HG03354 (cell line): ENCODE measurements around the gene ATP2B2.
"Not testable (repeated sequence)": the region's sequence is repeated elsewhere in the genome, so short reads cannot be mapped to it uniquely, and the experiment has no call there.

ENCODE experiments used
- ATAC-seq: cut with Tn5 transposase; IDR thresholded peaks from one replicate; pipeline ENCODE4 v1.9.1; 2021; ENCODE audit warnings: mild to moderate bottlenecking; ENCODE audit not compliant: unreplicated experiment, poor library complexity, severe bottlenecking

Gene ATP2B2

GRCh38 chr3:10395671-10396070 is 109.7 kb downstream of the ATP2B2 start:
- ATAC-seq: no peak

- no peak for ATAC-seq
Measured at GRCh38 chr3:10395196-10395595, 110.2 kb downstream of the ATP2B2 start.

GRCh38 chr3:10394491-10395025 is 110.8 kb downstream of the ATP2B2 start:
- ATAC-seq: no peak

- no peak for ATAC-seq
Measured at GRCh38 chr3:10393514-10393913, 111.9 kb downstream of the ATP2B2 start.

GRCh38 chr3:10392906-10393461 is 112.4 kb downstream of the ATP2B2 start:
- no peak for ATAC-seq

- ATAC-seq: no peak
Measured at GRCh38 chr3:10392244-10392643, 113.1 kb downstream of the ATP2B2 start.

- ATAC-seq: no peak
Measured at GRCh38 chr3:10391391-10391790, 114.0 kb downstream of the ATP2B2 start.

- ATAC-seq: no peak
Measured at GRCh38 chr3:10390641-10391373, 114.6 kb downstream of the ATP2B2 start.

GRCh38 chr3:10389995-10390394 is 115.4 kb downstream of the ATP2B2 start:
- ATAC-seq: peak; percentile 85

- no peak for ATAC-seq
Measured at GRCh38 chr3:10389339-10389738, 116.0 kb downstream of the ATP2B2 start.

GRCh38 chr3:10387881-10388609 is 117.3 kb downstream of the ATP2B2 start:
- ATAC-seq: no peak

- ATAC-seq: no peak
Measured at GRCh38 chr3:10386121-10386520, 119.3 kb downstream of the ATP2B2 start.

- no peak for ATAC-seq
Measured at GRCh38 chr3:10384541-10385360, 120.6 kb downstream of the ATP2B2 start.

GRCh38 chr3:10383850-10384248 is 121.5 kb downstream of the ATP2B2 start:
- no peak for ATAC-seq

GRCh38 chr3:10382892-10383849 is 122.2 kb downstream of the ATP2B2 start:
- ATAC-seq: no peak

GRCh38 chr3:10382445-10382844 is 122.9 kb downstream of the ATP2B2 start:
- ATAC-seq: not testable (repeated sequence)

GRCh38 chr3:10381336-10381735 is 124.0 kb downstream of the ATP2B2 start:
- ATAC-seq: no peak

- ATAC-seq: no peak
Measured at GRCh38 chr3:10380906-10381305, 124.5 kb downstream of the ATP2B2 start.

GRCh38 chr3:10379961-10380360 is 125.4 kb downstream of the ATP2B2 start:
- ATAC-seq: no peak
